SK-N-MC (cell line): ENCODE data around the gene CEP250.

Source experiments
- EZH2 ChIP-seq: fragments of 200-600 bp; sonication (generic); IDR thresholded peaks from one replicate; pipeline ENCODE4 v1.6.1; 2017; ENCODE audit warnings: antibody characterized with exemption
- FOXP2 ChIP-seq: optimal IDR thresholded peaks from 2 replicates; pipeline ENCODE3; 2011; ENCODE audit warnings: mild to moderate bottlenecking, moderate library complexity; ENCODE audit not compliant: insufficient read depth; ENCODE audit errors: extremely low read length, control extremely low read depth
- POLR2AphosphoS5 ChIP-seq: IDR thresholded peaks from 2 replicates; pipeline ENCODE4 v1.6.1; 2012; ENCODE audit warnings: mild to moderate bottlenecking, low read depth, low read length, borderline replicate concordance

DNA sequence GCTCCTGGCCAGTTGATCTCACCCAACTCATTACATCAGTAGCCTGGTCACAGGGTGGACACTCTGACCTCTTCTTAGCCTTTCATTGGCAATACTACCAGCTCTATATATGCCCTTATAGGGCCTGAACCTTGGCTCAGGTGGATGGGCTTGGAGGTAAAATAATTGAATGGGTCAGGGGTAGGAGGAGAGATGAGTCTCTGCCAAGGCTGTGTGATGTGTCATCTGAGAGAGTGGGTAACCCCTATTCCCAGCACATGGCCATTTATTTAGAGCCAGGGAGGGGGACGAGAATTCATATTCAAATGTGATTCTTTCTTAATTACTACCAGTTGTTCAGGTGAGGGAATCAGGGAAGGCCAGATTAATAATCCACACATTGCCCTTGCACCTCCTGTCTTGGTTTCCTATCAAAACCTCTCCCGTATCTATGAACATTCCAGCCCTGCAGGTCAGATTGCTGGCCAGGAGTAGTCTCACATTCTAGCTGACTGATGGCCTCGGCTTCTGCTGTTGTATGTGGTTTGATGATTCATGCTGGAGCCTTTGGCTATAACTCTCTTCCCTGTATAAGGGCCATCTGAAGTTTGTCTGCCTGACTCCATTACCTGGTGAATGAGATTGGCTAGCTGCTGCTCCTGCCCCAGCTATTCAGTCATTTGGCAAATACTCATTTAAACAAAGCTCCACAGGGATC is 60.7 kb downstream of the CEP250 start:
- TF ChIP-seq POLR2AphosphoS5 (no peak), EZH2 (no peak), FOXP2 (no peak)
